ENCODE data around the gene CPTP.

CPTP gene

DNA sequence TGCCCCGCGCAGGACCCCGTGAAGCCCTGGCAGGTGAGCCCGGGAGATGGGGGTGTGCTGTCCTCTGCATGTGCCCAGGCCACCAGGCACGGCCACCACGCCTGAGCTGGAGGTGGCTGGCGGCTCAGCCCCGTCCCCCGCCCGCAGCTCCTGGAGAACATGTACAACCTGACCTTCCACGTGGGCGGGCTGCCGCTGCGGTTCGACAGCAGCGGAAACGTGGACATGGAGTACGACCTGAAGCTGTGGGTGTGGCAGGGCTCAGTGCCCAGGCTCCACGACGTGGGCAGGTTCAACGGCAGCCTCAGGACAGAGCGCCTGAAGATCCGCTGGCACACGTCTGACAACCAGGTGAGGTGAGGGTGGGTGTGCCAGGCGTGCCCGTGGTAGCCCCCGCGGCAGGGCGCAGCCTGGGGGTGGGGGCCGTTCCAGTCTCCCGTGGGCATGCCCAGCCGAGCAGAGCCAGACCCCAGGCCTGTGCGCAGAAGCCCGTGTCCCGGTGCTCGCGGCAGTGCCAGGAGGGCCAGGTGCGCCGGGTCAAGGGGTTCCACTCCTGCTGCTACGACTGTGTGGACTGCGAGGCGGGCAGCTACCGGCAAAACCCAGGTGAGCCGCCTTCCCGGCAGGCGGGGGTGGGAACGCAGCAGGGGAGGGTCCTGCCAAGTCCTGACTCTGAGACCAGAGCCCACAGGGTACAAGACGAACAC lies 8.3 kb downstream of the CPTP start:
- H3K27me3 ChIP-seq (ENCODE audit: insufficient read depth, low read length), result no peaks in the 10 kb centered on the region
- peaks cover 9% of the 10 kb centered on the region for H3K36me3 ChIP-seq (ENCODE audit: insufficient read depth, low read length)
- H3K4me3 ChIP-seq (ENCODE audit: low read length), result no peak overlapping the region
- no peaks in the 10 kb centered on the region for H3K9me3 ChIP-seq (ENCODE audit: low read length)
- no peak overlapping the region for H2AFZ ChIP-seq (ENCODE audit: low read depth, low read length)
- H3K4me1 ChIP-seq (ENCODE audit: insufficient read depth, low read length), result peaks cover 12% of the 10 kb centered on the region

DNA sequence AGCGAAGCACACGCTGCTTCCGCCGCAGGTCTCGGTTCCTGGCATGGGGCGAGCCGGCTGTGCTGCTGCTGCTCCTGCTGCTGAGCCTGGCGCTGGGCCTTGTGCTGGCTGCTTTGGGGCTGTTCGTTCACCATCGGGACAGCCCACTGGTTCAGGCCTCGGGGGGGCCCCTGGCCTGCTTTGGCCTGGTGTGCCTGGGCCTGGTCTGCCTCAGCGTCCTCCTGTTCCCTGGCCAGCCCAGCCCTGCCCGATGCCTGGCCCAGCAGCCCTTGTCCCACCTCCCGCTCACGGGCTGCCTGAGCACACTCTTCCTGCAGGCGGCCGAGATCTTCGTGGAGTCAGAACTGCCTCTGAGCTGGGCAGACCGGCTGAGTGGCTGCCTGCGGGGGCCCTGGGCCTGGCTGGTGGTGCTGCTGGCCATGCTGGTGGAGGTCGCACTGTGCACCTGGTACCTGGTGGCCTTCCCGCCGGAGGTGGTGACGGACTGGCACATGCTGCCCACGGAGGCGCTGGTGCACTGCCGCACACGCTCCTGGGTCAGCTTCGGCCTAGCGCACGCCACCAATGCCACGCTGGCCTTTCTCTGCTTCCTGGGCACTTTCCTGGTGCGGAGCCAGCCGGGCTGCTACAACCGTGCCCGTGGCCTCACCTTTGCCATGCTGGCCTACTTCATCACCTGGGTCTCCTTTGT lies 9.1 kb downstream of the CPTP start:
- peaks cover 11% of the 10 kb centered on the region for H3K36me3 ChIP-seq (ENCODE audit: insufficient read depth, low read length)
- no peaks in the 10 kb centered on the region for H3K9me3 ChIP-seq (ENCODE audit: low read length)
- H3K4me1 ChIP-seq (ENCODE audit: insufficient read depth, low read length), result peaks cover 12% of the 10 kb centered on the region
- H2AFZ ChIP-seq (ENCODE audit: low read depth, low read length), result no peak overlapping the region
- H3K27me3 ChIP-seq (ENCODE audit: insufficient read depth, low read length), result no peaks in the 10 kb centered on the region
- no peak overlapping the region for H3K4me3 ChIP-seq (ENCODE audit: low read length)

DNA sequence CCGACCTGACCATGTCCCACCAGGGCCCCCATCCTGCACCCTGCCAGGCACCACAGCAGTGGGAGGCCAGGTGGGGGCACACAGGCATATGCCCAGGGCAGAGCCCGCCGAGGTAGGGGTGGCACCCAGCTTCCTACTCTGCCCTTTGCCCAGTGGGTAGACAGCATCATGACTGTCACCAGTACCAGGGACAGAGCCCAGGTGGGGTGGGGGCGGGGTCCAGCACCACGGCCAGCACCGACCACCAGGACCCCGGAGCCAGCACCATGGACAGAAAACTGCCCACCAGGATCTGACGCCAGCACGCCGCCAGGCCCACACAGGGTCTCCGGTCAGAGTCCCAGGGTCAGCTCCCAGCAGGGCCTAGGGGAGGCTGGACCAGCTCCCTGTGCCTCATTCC lies 10.2 kb downstream of the CPTP start:
- Histone ChIP-seq H3K4me3 (ENCODE audit: low read length) (no peak overlapping the region), H3K27me3 (ENCODE audit: insufficient read depth, low read length) (no peaks in the 10 kb centered on the region), H3K9me3 (ENCODE audit: low read length) (no peaks in the 10 kb centered on the region), H2AFZ (ENCODE audit: low read depth, low read length) (no peak overlapping the region), H3K36me3 (ENCODE audit: insufficient read depth, low read length) (peaks cover 17% of the 10 kb centered on the region), H3K4me1 (ENCODE audit: insufficient read depth, low read length) (peaks cover 12% of the 10 kb centered on the region)

DNA sequence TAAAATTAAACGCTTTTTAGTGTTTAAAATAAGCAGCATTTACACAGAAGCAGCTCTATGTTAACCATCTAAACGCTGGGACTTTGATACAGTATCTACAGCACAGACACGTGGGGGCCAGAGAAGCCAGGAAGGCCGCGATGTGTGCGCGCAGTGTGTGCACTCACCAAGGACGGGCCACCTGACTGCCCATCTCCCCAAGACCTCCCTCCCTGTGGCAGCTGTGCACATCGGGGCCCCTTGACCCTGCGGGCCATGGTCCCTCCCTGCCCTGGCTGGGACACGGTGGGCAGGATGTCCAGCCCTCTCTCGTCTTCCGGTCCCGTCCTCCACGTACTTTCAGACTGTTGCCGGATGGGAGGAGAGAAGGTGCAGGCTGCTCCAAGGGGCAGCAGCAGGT lies 10.7 kb downstream of the CPTP start:
- peaks cover 18% of the 10 kb centered on the region for H3K36me3 ChIP-seq (ENCODE audit: insufficient read depth, low read length)
- no peaks in the 10 kb centered on the region for H3K27me3 ChIP-seq (ENCODE audit: insufficient read depth, low read length)
- H3K4me1 ChIP-seq (ENCODE audit: insufficient read depth, low read length), result peaks cover 12% of the 10 kb centered on the region
- H3K9me3 ChIP-seq (ENCODE audit: low read length), result no peaks in the 10 kb centered on the region
- no peak overlapping the region for H3K4me3 ChIP-seq (ENCODE audit: low read length)
- no peak overlapping the region for H2AFZ ChIP-seq (ENCODE audit: low read depth, low read length)

DNA sequence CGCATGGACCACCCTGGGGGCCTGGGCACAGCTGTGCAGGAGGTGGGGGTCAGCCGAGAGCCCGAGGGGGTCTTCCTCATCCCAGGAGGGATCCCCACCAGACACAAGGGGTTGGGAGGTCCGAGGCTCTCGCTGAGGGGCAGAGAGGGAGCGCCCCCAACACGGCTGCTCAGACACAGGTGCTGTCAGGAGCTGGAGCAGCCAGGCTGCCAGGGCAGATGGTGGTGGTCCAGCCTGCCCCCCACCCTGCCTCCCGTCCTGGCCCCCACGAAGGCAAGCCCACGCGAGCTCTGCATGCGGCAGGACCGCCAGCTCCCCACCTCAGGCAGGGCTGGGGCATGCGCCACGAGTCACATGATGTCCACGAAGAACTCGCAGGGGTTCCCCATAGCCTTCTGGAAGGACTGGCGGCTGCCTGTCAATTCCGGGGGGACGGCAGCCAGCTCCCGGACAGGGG lies 11.2 kb downstream of the CPTP start:
- Histone ChIP-seq H3K27me3 (ENCODE audit: insufficient read depth, low read length) (no peaks in the 10 kb centered on the region), H2AFZ (ENCODE audit: low read depth, low read length) (no peak overlapping the region), H3K9me3 (ENCODE audit: low read length) (no peaks in the 10 kb centered on the region), H3K4me1 (ENCODE audit: insufficient read depth, low read length) (peaks cover 7% of the 10 kb centered on the region), H3K36me3 (ENCODE audit: insufficient read depth, low read length) (peaks cover 23% of the 10 kb centered on the region), H3K4me3 (ENCODE audit: low read length) (no peak overlapping the region)

DNA sequence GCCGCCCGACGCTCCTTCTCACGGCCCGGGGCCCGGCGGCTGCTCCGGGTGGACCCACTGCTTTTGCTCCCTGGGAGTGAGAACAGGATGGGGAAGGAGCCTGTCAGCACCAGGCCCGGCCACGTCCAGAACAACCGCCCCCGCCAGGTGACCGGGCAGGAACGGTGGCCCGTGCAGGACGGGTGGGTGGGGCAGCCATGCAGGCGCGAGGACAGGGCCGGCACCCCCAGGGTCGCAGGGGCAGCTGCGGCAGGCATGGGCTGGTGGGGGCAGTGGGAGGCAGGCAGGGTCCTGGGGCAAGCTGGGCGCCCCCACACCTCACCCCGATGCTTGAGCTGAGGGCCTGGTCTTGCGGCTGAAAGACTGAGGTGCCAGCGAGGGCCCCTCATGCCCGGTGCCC lies 11.8 kb downstream of the CPTP start:
- Histone ChIP-seq H3K4me1 (ENCODE audit: insufficient read depth, low read length) (peaks cover under 1% of the 10 kb centered on the region), H3K27me3 (ENCODE audit: insufficient read depth, low read length) (no peaks in the 10 kb centered on the region), H3K9me3 (ENCODE audit: low read length) (no peaks in the 10 kb centered on the region), H3K36me3 (ENCODE audit: insufficient read depth, low read length) (peaks cover 29% of the 10 kb centered on the region), H2AFZ (ENCODE audit: low read depth, low read length) (no peak overlapping the region), H3K4me3 (ENCODE audit: low read length) (no peak overlapping the region)

DNA sequence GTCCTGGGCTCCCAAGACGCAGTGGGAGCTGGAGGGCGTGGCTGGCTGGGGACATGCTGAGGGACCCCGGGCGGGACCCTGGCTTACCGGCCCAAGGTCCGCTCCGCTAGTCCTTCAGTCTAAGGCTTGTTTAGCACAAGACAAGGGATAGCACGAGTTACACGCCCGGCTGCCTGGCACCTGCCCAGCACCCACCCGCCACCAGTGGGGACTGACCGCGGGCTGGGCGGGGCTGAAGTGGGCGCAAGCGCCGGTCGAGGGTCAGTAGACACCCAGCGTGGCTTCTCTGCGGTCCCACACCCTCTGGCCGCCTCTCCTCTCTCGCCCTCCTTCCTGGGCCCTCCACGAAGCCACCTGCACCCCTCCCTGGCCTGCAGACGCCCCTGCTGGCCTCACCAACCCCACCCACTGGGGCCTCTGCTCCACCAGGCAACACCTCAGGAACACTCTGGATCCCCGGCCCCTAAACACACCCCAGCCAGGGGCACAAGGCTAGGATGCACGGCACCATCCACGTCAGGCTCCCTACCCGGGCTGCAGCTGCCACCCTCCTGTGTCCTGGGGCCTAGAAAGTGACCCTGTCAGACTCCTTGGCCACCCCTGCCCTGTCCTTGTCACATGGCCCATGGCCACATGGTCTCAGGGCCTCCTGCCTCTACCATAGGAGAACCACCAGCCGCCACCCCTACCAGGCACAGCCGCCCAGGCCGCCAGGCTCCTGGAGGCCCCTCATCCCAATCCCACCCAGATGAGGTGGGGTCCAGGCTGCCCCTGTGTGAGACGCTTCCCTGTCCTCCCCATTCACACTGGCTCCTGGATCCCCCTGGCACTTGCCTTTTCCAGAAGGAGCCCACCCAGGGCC lies 12.6 kb downstream of the CPTP start:
- Histone ChIP-seq H3K36me3 (ENCODE audit: insufficient read depth, low read length) (peaks cover 31% of the 10 kb centered on the region), H3K4me1 (ENCODE audit: insufficient read depth, low read length) (no peaks in the 10 kb centered on the region), H3K9me3 (ENCODE audit: low read length) (no peaks in the 10 kb centered on the region), H3K27me3 (ENCODE audit: insufficient read depth, low read length) (no peaks in the 10 kb centered on the region), H3K4me3 (ENCODE audit: low read length) (no peak overlapping the region), H2AFZ (ENCODE audit: low read depth, low read length) (no peak overlapping the region)

DNA sequence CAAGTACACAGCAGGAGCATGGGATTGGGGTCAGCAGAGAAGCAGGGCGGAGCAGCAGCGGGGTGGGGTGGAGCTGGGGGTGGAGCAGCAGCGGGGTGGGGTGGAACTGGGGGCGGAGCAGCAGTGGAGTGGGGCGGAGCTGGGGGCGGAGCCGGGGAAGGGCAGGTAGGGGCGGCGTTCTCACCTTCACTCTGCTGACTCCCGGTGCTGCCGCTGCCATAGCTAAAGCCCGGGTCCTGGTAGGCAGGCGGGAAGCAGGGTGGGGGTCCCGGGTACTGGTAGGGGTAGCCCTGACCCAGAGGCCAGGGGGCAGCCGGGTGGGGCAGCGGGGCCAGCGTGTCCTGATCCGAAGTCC lies 13.2 kb downstream of the CPTP start:
- Histone ChIP-seq H3K27me3 (ENCODE audit: insufficient read depth, low read length) (no peaks in the 10 kb centered on the region), H3K36me3 (ENCODE audit: insufficient read depth, low read length) (peaks cover 31% of the 10 kb centered on the region), H3K4me1 (ENCODE audit: insufficient read depth, low read length) (no peaks in the 10 kb centered on the region), H3K4me3 (ENCODE audit: low read length) (no peak overlapping the region), H3K9me3 (ENCODE audit: low read length) (no peaks in the 10 kb centered on the region), H2AFZ (ENCODE audit: low read depth, low read length) (no peak overlapping the region)

DNA sequence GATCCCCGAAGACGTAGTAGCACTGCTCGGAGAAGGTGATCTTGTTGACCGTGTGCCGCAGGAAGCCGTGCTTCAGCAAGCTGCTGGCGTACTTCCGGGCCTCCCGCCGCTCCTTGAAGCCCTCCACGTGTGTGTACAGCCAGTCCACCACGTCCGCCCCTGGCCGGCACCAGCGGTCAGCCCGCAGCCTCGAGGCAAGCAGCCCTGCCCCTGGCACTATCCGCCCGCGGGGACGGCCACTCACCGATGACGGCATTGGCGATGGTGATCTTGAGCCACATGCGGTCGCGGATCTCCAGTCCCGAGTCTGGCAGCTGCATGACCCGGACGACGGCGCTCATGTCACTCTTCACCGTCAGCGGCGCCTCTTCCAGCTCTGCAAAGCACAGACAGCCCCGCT lies 13.7 kb downstream of the CPTP start:
- Histone ChIP-seq H3K4me1 (ENCODE audit: insufficient read depth, low read length) (no peaks in the 10 kb centered on the region), H3K9me3 (ENCODE audit: low read length) (no peaks in the 10 kb centered on the region), H2AFZ (ENCODE audit: low read depth, low read length) (no peak overlapping the region), H3K4me3 (ENCODE audit: low read length) (no peak overlapping the region), H3K36me3 (ENCODE audit: insufficient read depth, low read length) (peaks cover 31% of the 10 kb centered on the region), H3K27me3 (ENCODE audit: insufficient read depth, low read length) (no peaks in the 10 kb centered on the region)

DNA sequence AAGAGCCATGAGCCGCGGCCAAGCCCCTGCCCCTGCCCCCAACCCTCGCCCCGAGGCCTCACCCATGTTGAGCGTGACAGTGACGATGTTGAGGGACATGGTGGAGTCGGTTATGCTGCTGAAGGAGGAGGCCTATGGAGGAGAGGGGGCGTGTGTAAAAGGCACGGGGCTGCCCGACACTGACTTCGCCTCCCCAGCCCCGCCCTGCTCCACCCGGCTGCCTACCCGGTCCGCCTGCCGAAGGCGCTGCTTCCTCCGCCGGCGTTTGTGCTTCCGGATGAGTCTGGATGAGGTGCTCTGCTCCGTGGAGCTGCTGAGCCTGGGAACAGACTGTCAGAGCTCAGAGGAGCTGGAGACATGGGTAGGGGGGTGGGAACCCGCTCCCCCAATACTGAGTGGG lies 15.6 kb downstream of the CPTP start:
- H3K36me3 ChIP-seq (ENCODE audit: insufficient read depth, low read length), result peaks cover 31% of the 10 kb centered on the region
- H2AFZ ChIP-seq (ENCODE audit: low read depth, low read length), result no peak overlapping the region
- H3K27me3 ChIP-seq (ENCODE audit: insufficient read depth, low read length), result no peaks in the 10 kb centered on the region
- no peaks in the 10 kb centered on the region for H3K9me3 ChIP-seq (ENCODE audit: low read length)
- no peak overlapping the region for H3K4me3 ChIP-seq (ENCODE audit: low read length)
- peaks cover 1% of the 10 kb centered on the region for H3K4me1 ChIP-seq (ENCODE audit: insufficient read depth, low read length)

DNA sequence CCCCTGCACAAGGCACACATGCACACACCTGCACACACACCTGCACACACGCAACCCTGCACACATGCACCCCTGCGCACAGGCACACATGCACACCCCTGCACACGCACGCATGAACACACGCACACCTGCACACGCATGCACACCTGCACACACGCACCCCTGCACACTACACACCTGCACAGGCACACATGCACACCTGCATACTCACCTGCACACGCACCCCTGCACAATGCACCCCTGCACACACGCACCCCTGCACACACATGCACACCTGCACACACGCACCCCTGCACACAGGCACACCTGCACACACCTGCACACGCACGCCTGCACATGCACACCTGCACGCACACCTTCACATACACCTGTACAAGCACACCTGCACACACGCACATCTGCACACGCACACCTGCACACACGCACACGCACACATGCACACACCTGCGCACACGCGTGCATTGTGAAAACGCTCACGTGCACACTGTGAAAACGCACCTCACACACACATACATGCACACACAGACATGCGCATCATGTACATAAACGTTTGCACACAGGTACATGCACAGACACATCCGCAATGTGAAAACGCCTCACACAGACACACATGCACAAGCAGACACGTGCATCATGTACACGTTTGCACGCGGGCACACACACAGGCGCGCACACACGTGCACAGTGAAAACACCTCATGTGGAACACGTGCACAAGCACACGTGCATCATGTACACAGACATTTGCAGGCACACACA lies 16.4 kb downstream of the CPTP start:
- no peak overlapping the region for H3K4me3 ChIP-seq (ENCODE audit: low read length)
- no peak overlapping the region for H2AFZ ChIP-seq (ENCODE audit: low read depth, low read length)
- H3K27me3 ChIP-seq (ENCODE audit: insufficient read depth, low read length), result no peaks in the 10 kb centered on the region
- peaks cover 31% of the 10 kb centered on the region for H3K36me3 ChIP-seq (ENCODE audit: insufficient read depth, low read length)
- no peaks in the 10 kb centered on the region for H3K9me3 ChIP-seq (ENCODE audit: low read length)
- peaks cover 2% of the 10 kb centered on the region for H3K4me1 ChIP-seq (ENCODE audit: insufficient read depth, low read length)

DNA sequence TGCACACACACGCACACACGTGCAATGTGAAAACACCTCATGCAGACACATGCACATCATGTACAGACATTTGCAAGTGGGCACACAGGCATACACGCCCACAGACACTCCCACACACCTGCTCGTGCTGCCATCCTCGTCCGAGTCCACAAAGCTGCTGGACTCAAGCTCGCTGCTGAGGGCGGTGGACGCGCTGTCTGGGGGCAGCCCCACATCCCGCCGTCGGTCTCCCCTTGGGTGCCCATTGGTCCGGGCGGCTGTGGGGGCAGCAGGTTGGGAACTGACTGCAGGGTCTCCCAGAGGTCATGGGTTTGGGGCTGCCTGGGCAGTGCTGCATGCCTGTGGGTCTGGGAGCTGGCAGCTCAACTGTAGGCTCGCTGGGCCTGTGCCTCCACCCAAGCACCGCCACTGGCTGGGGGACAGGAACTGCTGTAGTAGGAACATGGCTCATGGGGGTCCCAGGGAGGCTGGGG lies 17.0 kb downstream of the CPTP start:
- H3K9me3 ChIP-seq (ENCODE audit: low read length), result no peaks in the 10 kb centered on the region
- no peaks in the 10 kb centered on the region for H3K27me3 ChIP-seq (ENCODE audit: insufficient read depth, low read length)
- H3K4me1 ChIP-seq (ENCODE audit: insufficient read depth, low read length), result peaks cover 2% of the 10 kb centered on the region
- no peak overlapping the region for H2AFZ ChIP-seq (ENCODE audit: low read depth, low read length)
- H3K4me3 ChIP-seq (ENCODE audit: low read length), result no peak overlapping the region
- peaks cover 31% of the 10 kb centered on the region for H3K36me3 ChIP-seq (ENCODE audit: insufficient read depth, low read length)
